ENCODE results near the gene SMIM28.

Gene SMIM28

DNA sequence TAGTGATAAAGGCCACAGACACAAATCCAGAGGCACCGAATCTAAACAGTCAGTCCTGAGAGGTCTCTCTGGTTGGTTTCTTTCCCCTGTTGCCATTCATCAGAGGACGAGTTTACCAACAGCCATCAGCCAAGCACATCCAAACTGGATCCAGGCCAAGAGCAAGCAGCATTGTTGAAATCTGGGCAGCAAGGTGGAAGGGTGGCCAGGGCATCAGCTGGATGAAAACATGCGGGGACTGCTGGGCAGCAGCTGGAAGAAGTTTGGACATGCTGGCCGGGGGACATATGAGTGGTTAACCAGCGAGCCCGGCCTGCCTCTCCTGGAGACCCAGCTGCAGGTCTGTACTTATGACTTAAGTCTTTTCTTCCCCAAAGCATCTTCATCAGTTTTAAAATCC, at the start of gene SMIM28:
Gene SMIM28, plus strand, starts transcription at position 62 of the 400 bp plus-strand sequence. Its CDS starts 168 bp downstream, at position 230.
- Histone ChIP-seq H3K27ac (no peak within 1 kb of the TSS), H3K4me3 (no peak within 1 kb of the TSS)
- DNase-seq (ENCODE audit: low spot score), result no peak
- TF ChIP-seq, protein P1, sequence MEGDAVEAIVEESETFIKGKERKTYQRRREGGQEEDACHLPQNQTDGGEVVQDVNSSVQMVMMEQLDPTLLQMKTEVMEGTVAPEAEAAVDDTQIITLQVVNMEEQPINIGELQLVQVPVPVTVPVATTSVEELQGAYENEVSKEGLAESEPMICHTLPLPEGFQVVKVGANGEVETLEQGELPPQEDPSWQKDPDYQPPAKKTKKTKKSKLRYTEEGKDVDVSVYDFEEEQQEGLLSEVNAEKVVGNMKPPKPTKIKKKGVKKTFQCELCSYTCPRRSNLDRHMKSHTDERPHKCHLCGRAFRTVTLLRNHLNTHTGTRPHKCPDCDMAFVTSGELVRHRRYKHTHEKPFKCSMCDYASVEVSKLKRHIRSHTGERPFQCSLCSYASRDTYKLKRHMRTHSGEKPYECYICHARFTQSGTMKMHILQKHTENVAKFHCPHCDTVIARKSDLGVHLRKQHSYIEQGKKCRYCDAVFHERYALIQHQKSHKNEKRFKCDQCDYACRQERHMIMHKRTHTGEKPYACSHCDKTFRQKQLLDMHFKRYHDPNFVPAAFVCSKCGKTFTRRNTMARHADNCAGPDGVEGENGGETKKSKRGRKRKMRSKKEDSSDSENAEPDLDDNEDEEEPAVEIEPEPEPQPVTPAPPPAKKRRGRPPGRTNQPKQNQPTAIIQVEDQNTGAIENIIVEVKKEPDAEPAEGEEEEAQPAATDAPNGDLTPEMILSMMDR (IDR thresholded peaks at IDR 0.05), result no peak

DNA sequence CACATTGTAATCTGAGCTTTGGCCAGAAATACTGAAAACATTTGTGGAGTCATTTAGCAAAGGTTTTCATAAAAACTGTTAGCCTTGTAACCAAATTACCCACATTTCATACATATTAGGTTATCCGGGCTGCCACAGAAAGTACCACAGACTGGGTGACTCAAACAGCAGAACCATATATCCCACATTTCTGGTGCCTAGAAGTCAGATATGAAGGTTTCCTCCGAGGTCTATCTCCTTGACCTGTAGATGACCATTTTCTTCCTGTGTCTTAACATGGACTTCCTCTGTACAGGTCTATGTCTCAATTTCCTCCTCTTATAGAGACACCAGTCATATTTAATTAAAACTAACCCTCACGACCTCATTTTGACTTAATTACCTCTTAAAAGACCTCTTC, 49.5 kb upstream of the SMIM28 start:
- Histone ChIP-seq H3K27ac (no peak overlapping the region), H3K4me3 (no peak overlapping the region)
- DNase-seq (ENCODE audit: low spot score), result no peak
- TF ChIP-seq, protein P1 (IDR thresholded peaks at IDR 0.05), result no peak

DNA sequence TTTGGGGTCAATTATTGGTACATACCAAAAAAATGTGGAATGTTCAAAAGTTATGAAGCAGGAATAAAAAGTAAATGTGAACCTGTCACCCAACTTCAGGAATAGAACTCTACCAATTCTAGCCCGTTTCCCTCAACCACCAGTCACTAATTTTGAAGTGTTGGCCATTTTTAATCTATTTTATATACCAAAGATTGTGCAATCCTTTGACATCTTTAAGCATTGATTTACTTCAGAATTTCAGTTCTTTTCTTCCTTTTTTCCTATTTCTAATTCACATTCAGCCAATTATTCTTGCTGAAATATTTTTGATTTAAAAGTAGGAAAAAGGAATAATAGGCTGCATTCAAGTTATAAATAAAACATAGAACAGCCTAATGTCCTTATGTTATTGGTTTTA, 46.9 kb upstream of the SMIM28 start:
- DNase-seq (ENCODE audit: low spot score), result no peak
- TF ChIP-seq, protein P1 (IDR thresholded peaks at IDR 0.05), result no peak

DNA sequence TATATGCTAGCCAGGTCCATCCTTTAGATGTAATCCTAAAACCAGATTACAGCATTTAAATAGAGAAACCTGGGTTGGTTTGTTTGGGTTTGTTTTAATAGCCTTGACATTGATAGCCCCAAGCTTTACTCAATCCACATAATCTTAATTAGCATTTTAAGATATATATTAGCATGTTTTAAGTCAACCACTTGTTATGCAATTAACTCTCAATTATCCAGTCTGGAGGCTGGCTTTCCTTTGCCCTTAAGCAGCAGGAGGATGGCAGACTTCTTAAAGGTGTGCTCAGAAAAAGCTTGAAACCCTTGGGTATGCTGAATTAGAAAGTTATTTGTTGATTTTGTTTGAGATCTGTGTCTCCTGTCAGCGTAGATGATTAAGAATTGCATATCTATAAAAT, 46.3 kb upstream of the SMIM28 start:
- TF ChIP-seq, protein P1 (IDR thresholded peaks at IDR 0.05), result no peak
- Histone ChIP-seq H3K4me3 (no peak overlapping the region), H3K27ac (no peak overlapping the region)
- DNase-seq (ENCODE audit: low spot score), result no peak

More for the DNA sequence above, 46.9 kb upstream of the SMIM28 start:
- Histone ChIP-seq H3K4me3 (no peak overlapping the region), H3K27ac (no peak overlapping the region)

DNA sequence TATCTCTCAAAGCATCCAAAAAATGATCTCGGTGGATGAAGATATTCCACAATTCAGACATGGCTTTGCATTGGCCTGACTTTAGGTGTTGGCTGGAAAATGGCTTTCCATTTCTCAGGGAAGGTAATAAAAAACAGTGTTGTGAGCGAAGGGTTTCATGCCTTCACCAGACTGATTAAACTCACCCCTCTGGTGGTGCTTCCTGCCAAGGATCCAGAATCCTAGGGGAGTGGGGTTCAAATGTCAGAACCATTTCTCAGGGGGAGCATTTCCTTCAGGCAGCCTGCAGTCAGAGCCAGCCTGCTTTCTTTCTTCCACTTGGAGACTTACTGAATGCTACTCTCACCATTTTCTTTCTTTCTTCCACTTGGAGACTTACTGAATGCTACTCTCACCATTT, 45.7 kb upstream of the SMIM28 start:
- TF ChIP-seq, protein P1 (IDR thresholded peaks at IDR 0.05), result no peak
- H3K27ac ChIP-seq, result no peak overlapping the region
- no peak for DNase-seq (ENCODE audit: low spot score)
- H3K4me3 ChIP-seq, result no peak overlapping the region

DNA sequence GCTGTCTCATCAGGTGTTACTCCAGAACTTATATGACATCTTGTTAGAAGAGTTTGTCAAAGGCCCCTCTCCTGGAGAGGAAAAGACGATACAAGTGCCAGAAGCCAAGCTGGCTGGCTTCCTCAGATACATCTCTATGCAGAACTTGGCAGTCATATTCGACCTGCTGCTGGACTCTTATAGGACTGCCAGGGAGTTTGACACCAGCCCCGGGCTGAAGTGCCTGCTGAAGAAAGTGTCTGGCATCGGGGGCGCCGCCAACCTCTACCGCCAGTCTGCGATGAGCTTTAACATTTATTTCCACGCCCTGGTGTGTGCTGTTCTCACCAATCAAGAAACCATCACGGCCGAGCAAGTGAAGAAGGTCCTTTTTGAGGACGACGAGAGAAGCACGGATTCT, 43.7 kb upstream of the SMIM28 start:
- TF ChIP-seq, protein P1 (IDR thresholded peaks at IDR 0.05), result no peak
- no peak for DNase-seq (ENCODE audit: low spot score)
- H3K27ac ChIP-seq, result no peak overlapping the region
- no peak overlapping the region for H3K4me3 ChIP-seq

DNA sequence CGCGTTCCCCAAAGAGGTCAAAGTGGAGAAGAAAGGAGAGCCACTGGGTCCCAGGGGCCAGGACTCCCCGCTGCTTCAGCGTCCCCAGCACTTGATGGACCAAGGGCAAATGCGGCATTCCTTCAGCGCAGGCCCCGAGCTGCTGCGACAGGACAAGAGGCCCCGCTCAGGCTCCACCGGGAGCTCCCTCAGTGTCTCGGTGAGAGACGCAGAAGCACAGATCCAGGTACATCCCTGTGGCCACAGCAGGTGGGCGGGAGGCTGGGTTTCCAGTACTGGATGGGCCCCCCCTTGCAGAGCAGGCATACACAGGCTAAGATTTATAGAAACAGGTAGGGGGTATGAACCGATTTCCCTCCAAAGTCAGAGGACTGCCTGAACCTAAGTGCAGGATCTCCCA, 42.7 kb upstream of the SMIM28 start:
- DNase-seq (ENCODE audit: low spot score), result no peak
- TF ChIP-seq, protein P1 (IDR thresholded peaks at IDR 0.05), result no peak
- H3K27ac ChIP-seq, result no peak overlapping the region
- no peak overlapping the region for H3K4me3 ChIP-seq

All from coronary artery (tissue), 2 donors.